Panc1 (cell line): ENCODE measurements around the gene TMEM200B. TPM values are rescaled to one million over a fixed set of nuclear protein-coding genes. Genes with fewer than 3 reads are reported as not detected.

Experiments used
- ATAC-seq: fragments of 200-7000 bp; cut with Tn5 transposase; 2 replicates; pipeline ENCODE4 v1.9.1; 2020; ENCODE audit warnings: mild to moderate bottlenecking, moderate library complexity
- BruUV-seq: library from RNA; stranded (reverse); fragments of 400-500 nt; replicated peaks from 2 replicates; lab custom pipeline; 2021; lab: Mats Ljungman, UMichigan
- CTCF ChIA-PET: fragments of 300-600 bp; sonication (Branson Sonifier 250); formaldehyde crosslinking; loops from one replicate; lab custom pipeline; 2022; ENCODE audit warnings: antibody characterized with exemption; lab: Charles Lee
- POLR2A ChIA-PET: fragments of 300-600 bp; sonication (Branson Sonifier 250); formaldehyde crosslinking; loops from one replicate; lab custom pipeline; 2022; ENCODE audit warnings: antibody characterized with exemption; lab: Charles Lee
- DNase-seq: peaks from one replicate; pipeline ENCODE4 v3.0.0-alpha.2; 2010; ENCODE audit warnings: low read depth, low spot score
- H3K27ac ChIP-seq: 2 replicates; pipeline ENCODE4 v1.5.1; 2011; ENCODE audit warnings: mild to moderate bottlenecking, low read length, inconsistent platforms
- H3K27me3 ChIP-seq: fragments of 200-500 bp; sonication (Bioruptor generic); 2 replicates; pipeline ENCODE4 v1.6.0; 2014; ENCODE audit warnings: low read length, inconsistent platforms; ENCODE audit not compliant: control insufficient read depth, insufficient read depth
- H3K36me3 ChIP-seq: fragments of 200-500 bp; sonication (Bioruptor generic); 2 replicates; pipeline ENCODE4 v1.5.1; 2014; ENCODE audit warnings: inconsistent platforms, mild to moderate bottlenecking, low read length, moderate library complexity; ENCODE audit not compliant: control insufficient read depth, insufficient read depth
- H3K4me1 ChIP-seq: 2 replicates; pipeline ENCODE4 v1.5.1; 2011; ENCODE audit warnings: inconsistent platforms, mild to moderate bottlenecking, low read length, moderate library complexity; ENCODE audit not compliant: control insufficient read depth, insufficient read depth
- H3K4me3 ChIP-seq, 2 experiments: 2 replicates each; pipeline ENCODE4 v1.5.1; 2011 to 2012; ENCODE audit warnings: low read depth in 2 of 2, low read length in 2 of 2, mild to moderate bottlenecking in 2 of 2, inconsistent platforms in 1 of 2, moderate library complexity in 1 of 2
- H3K9me3 ChIP-seq: fragments of 200-500 bp; sonication (Bioruptor generic); 2 replicates; pipeline ENCODE4 v1.5.1; 2014; ENCODE audit warnings: low read depth, mild to moderate bottlenecking, inconsistent platforms, low read length, moderate library complexity; ENCODE audit not compliant: control insufficient read depth, insufficient read depth
- POLR2AphosphoS5 ChIP-seq: IDR thresholded peaks from 2 replicates; pipeline ENCODE4 v1.6.1; 2012; ENCODE audit warnings: mild to moderate bottlenecking, low read depth, low read length, moderate library complexity
- REST ChIP-seq, 2 experiments: IDR thresholded peaks; 2 replicates each; pipeline ENCODE4 v1.6.1; 2011 to 2012; ENCODE audit warnings: low read depth in 2 of 2, control low read depth in 1 of 2, low read length in 1 of 2, mild to moderate bottlenecking in 1 of 2, moderate library complexity in 1 of 2; ENCODE audit not compliant: insufficient read depth in 1 of 2
- SIN3A ChIP-seq: IDR thresholded peaks from 2 replicates; pipeline ENCODE4 v1.6.1; 2012; ENCODE audit warnings: low read depth, mild to moderate bottlenecking, low read length, moderate library complexity, borderline replicate concordance; ENCODE audit not compliant: insufficient read depth
- TCF7L2 ChIP-seq: IDR thresholded peaks from 2 replicates; pipeline ENCODE4 v1.6.1; 2011; ENCODE audit warnings: mild to moderate bottlenecking, low read depth, low read length, inconsistent platforms
- in situ Hi-C: cut with HindIII; loops from 2 replicates; pipeline ENCODE4 v1.10.0; 2016; ENCODE audit warnings: low sequenced_read_pairs, low pct_unique_long_range_greater_than_20kb
- intact Hi-C: fragments of 100-400 bp; cut with micrococcal nuclease; formaldehyde crosslinking; loops from one replicate; pipeline ENCODE4 v1.10.0; 2022; ENCODE audit not compliant: unreplicated experiment
- total RNA-seq: library from RNA; stranded (reverse); gene quantifications from one replicate; pipeline ENCODE4 v1.2.1, GENCODE V29; 2021; ENCODE audit not compliant: unreplicated experiment
- TF ChIP-seq, protein P1 (sequence below): fragments of 450-650 bp; IDR thresholded peaks from 2 replicates; pipeline ENCODE4 v1.5.1; 2017; ENCODE audit warnings: mild to moderate bottlenecking

Gene TMEM200B
- total RNA-seq, 1 experiment from 2014 or later: 2.1 TPM

DNA sequence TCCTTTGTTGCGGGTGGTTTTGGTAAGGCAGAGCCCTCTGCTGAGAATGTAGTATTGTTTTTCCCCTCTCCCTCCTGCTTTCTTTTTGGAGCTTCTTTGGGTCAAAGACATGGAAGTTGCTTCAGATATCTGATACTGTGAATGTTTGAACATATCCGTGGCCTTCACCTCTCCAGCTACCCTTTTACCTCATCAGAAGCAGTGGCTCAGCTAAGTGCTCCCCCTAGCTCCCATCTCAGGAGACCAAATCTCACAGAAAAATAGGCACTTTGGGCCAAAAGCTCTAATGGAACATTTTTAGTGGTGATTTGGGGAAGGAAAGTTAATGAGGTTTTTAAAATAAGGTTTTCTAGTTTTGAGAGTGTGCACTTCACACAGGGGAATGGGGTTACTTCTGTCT lies 6.3 kb downstream of the TMEM200B start (continued):
- TF ChIP-seq, protein P1, sequence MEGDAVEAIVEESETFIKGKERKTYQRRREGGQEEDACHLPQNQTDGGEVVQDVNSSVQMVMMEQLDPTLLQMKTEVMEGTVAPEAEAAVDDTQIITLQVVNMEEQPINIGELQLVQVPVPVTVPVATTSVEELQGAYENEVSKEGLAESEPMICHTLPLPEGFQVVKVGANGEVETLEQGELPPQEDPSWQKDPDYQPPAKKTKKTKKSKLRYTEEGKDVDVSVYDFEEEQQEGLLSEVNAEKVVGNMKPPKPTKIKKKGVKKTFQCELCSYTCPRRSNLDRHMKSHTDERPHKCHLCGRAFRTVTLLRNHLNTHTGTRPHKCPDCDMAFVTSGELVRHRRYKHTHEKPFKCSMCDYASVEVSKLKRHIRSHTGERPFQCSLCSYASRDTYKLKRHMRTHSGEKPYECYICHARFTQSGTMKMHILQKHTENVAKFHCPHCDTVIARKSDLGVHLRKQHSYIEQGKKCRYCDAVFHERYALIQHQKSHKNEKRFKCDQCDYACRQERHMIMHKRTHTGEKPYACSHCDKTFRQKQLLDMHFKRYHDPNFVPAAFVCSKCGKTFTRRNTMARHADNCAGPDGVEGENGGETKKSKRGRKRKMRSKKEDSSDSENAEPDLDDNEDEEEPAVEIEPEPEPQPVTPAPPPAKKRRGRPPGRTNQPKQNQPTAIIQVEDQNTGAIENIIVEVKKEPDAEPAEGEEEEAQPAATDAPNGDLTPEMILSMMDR: no peak

- intact Hi-C loops (no loop called here), in situ Hi-C loops (no loop called here)
- no peak overlapping the region for H3K4me3 ChIP-seq
- H3K36me3 ChIP-seq: no peaks in the 10 kb centered on the region
- DNase-seq (no peak), ATAC-seq (no peak)
- no TSS peak for BruUV-seq
- no peaks in the 10 kb centered on the region for H3K9me3 ChIP-seq
- no peak overlapping the region for H3K27ac ChIP-seq
- no peaks in the 10 kb centered on the region for H3K4me1 ChIP-seq
- TF ChIP-seq TCF7L2 (no peak), REST (IDR thresholded peaks at IDR 0.05; ENCODE audit: insufficient read depth in 1 of 2, low read depth in 2 of 2, low read length in 1 of 2) (no peak), POLR2AphosphoS5 (no peak), SIN3A (no peak)
- TF ChIP-seq, protein P1: no peak
- CTCF ChIA-PET: interaction anchor here (0.6 kb wide), 1 partner anchor 1677 kb away, joined by 3 read pairs; no protein-coding TSS in a partner anchor
- H3K27me3 ChIP-seq: no peaks in the 10 kb centered on the region
- POLR2A ChIA-PET: no interaction called here
Measured at GRCh38 chr1:29114654-29115053, 9.0 kb downstream of the TMEM200B start.

GRCh38 chr1:29113413-29114117 lies 10.1 kb downstream of the TMEM200B start:
- ATAC-seq: no peak
- Histone ChIP-seq H3K27me3 (no peaks in the 10 kb centered on the region), H3K27ac (no peak overlapping the region), H3K4me1 (no peaks in the 10 kb centered on the region), H3K36me3 (no peaks in the 10 kb centered on the region), H3K4me3 (no peak overlapping the region), H3K9me3 (no peaks in the 10 kb centered on the region)
- CTCF ChIA-PET: no interaction called here
- in situ Hi-C loops (no loop called here), intact Hi-C loops (no loop called here)
- POLR2A ChIA-PET: interaction anchor here (0.6 kb wide), 1 partner anchor 337 kb away, joined by 6 read pairs; no protein-coding TSS in a partner anchor
- no TSS peak for BruUV-seq
- TF ChIP-seq REST (IDR thresholded peaks at IDR 0.05; ENCODE audit: insufficient read depth in 1 of 2, low read depth in 2 of 2, low read length in 1 of 2) (no peak), SIN3A (no peak), TCF7L2 (no peak), POLR2AphosphoS5 (no peak)
- TF ChIP-seq, protein P1: no peak
- DNase-seq: no peak
